ENCODE data around the gene NYNRIN.
"Not testable (repeated sequence)": the region's sequence is repeated elsewhere in the genome, so short reads cannot be mapped to it uniquely, and the experiment has no call there.

Gene NYNRIN

GRCh38 chr14:24398653-24399446 lies at the start of gene NYNRIN:
Gene NYNRIN, plus strand, starts transcription at chr14:24399003. Its CDS starts 244 bp downstream, at chr14:24399247.
- peak; percentile 29 for DNase-seq

GRCh38 chr14:24349742-24350141 lies 49.1 kb upstream of the NYNRIN start:
- no peak for DNase-seq

GRCh38 chr14:24351517-24351916 lies 47.3 kb upstream of the NYNRIN start:
- no peak for DNase-seq

GRCh38 chr14:24353559-24354481 lies 45.0 kb upstream of the NYNRIN start:
- no peak for DNase-seq

GRCh38 chr14:24354482-24354825 lies 44.3 kb upstream of the NYNRIN start:
- DNase-seq, result not testable (repeated sequence)

- no peak for DNase-seq
These were observed 43.8 kb upstream of the NYNRIN start for GRCh38 chr14:24355009-24355408.

GRCh38 chr14:24356208-24356607 lies 42.6 kb upstream of the NYNRIN start:
- DNase-seq, result no peak

- no peak for DNase-seq
These were observed 38.5 kb upstream of the NYNRIN start for GRCh38 chr14:24360281-24360680.

GRCh38 chr14:24361326-24361725 lies 37.5 kb upstream of the NYNRIN start:
- DNase-seq, result no peak

GRCh38 chr14:24362241-24362960 lies 36.4 kb upstream of the NYNRIN start:
- DNase-seq, result no peak

GRCh38 chr14:24363401-24363800 lies 35.4 kb upstream of the NYNRIN start:
- DNase-seq, result no peak

- DNase-seq, result no peak
These were observed 34.0 kb upstream of the NYNRIN start for GRCh38 chr14:24364841-24365240.

- peak; percentile 83 for DNase-seq
These were observed 33.0 kb upstream of the NYNRIN start for GRCh38 chr14:24365600-24366412.

- DNase-seq, result no peak
These were observed 32.4 kb upstream of the NYNRIN start for GRCh38 chr14:24366413-24366720.

- DNase-seq, result peak; percentile 99
These were observed 31.9 kb upstream of the NYNRIN start for GRCh38 chr14:24366721-24367513.

GRCh38 chr14:24367514-24368211 lies 31.1 kb upstream of the NYNRIN start, which contains the start of gene NFATC4:
Gene NFATC4, plus strand, starts transcription at chr14:24368184. Its CDS starts 157 bp downstream, at chr14:24368341.
- DNase-seq, result peak; percentile 96

GRCh38 chr14:24368212-24368561 lies 30.6 kb upstream of the NYNRIN start:
- DNase-seq, result no peak

GRCh38 chr14:24368562-24369252 lies 30.1 kb upstream of the NYNRIN start:
- DNase-seq, result peak; percentile 52

- no peak for DNase-seq
These were observed 29.3 kb upstream of the NYNRIN start for GRCh38 chr14:24369463-24369862.
